NOMO-1 treated with DMSO at 0.1 percent for 48 hours (cell line): ENCODE measurements around the gene TTF2.
A peak's percentile ranks its signal among the peaks of the same experiment; 100 is the strongest.

Source experiments
- DNase-seq: peaks from one replicate; lab custom pipeline; 2025; ENCODE audit not compliant: unreplicated experiment; lab: John Stamatoyannopoulos, UW

Gene TTF2

DNA sequence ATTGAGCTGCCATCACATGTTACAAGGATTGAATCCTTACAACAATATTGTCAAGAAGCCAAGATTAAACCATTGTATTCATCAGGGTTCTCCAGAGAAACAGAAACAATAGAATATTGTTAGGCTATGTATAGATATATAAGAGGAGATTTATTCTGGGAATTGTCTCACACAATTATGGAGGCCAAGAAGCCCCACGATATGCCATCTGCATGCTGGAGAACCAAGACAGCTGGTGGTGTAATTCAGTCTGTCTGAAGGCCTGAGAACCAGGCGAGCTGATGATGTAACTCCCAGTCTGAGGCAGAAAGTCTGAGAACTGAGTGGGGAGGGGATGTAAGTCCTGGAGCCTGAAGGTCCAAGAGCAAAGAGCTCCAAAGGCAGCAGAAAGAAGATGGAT is 14.5 kb upstream of the TTF2 start:
- DNase-seq: no peak

DNA sequence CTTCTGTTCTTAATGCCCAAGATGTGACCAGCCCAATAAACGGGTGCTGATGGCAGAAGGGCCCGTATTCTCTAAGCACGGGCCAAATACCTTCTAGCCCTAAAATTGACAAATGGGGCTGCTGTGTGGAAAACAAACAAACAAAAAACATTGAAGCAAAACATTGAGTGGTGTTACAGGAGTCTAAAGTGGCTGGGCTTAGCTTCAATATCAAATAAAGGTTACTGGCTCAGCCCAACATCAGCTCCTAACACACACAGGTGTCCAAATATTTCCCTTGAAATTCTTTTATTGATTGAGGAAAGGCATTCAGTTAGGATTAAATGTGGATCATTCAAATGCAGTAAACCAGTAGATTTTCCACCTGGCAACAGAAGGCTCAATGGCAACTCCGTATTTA is 13.3 kb upstream of the TTF2 start:
- DNase-seq: no peak

DNA sequence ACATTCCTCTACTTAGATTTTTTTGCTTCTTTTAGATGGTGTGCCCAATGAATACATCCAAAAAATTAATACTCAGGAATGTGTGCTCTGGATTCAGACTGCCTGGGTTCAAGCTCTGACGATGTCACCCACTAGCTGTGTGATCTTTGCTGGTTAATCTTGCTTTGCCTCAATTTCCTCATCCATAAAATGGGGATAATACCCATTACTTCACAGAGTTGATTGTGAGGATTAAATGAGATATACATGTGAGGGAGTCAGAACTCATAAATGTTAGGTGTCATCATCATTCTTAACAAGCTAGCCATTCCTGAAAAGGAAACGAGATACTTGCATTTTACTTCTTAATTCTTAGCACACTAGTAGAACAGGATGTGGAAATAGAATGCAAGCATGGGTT is 12.9 kb upstream of the TTF2 start:
- DNase-seq: no peak

DNA sequence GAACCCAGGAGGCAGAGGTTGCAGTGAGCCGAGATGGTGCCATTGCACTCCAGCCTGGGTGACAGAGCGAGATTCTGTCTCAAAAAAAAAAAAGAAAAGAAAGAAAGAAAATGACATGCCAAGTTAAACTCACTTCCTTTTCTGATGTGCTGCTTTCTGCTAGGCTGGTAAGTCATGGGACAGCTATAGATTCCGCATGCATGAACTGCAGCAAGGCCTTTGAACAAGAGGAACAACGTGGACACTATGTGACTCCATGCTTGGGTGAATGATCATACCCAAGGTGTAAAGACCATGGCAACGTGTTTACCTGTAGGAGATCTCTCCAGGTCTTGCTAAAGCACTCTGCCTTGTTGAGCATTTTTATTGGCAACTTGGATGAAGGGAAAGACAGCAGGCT is 10.3 kb upstream of the TTF2 start:
- no peak for DNase-seq

DNA sequence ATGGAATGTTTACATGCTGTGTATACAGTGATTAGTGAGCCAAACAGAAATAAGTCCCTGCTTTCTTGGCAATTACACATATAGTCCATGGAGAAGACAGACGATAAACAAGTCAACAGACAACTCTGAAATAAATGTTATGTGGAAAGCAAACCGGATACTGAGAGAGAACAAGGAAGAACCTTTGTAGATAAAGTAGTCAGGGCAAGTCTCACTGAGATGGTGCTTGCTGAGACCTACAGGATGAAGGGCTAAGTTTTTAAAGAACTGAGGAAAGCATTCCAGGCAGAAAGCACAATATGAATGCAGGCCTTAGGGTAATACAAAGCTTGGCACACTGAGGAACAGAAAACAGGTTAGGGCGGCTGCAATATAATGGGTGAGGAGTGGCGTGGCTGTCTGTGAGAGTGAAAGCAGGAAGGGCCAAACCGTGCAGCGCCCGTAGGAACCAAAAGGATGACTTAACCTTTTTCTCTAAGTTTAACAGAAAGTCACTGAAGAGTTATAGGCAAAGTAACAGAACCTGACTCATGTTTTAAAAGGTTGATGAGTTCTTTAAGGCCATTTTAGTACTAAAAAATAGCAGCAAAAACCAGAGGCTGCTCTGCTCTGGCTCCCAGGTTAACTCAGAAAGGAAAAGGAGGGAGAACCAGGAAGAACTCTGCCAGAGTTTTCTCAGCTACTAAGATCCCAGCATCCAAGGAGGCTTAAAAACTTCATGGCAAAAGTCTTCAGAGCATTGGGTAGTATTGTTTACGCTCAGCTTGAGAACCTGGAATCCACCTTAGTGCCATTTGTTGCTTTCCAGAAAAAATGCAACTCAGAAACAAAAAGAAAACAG is 8.7 kb upstream of the TTF2 start:
- DNase-seq: peak; percentile 79

DNA sequence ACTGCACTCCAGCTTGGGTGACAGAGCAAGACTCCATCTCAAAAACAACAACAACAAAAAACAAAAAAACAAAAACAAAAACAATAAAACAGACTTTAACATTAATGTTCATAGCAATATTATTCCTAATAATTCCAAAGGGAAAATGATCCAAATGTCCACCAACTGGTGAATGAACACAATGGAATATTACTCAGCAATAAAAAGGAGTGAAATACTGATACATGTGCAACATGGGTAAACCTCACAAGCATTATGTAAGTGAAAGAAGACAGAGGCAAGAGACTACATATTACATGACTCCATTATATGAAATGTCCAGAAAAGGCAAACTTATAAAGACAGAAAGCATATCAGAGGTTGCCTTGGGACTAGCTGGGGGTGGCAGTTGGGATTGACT is 6.1 kb upstream of the TTF2 start:
- no peak for DNase-seq

DNA sequence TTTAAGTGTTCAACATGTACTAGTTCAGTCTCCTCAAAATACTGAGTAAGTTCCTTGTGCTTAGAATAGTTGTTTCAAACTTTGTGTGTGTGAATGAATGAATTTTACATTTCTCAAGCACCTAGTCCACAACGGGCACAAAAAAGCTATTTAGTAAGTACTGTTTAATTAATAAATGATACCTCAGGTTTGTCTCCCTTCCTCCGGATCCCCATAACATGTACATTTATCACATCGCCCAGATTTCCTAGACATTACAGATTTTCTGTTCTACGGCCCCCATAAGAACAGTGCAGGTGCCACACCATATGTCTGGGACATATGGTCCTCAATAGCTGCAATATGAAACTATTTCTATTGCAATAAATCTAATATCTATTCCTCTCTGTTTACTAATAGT is 1.3 kb upstream of the TTF2 start:
- no peak for DNase-seq

DNA sequence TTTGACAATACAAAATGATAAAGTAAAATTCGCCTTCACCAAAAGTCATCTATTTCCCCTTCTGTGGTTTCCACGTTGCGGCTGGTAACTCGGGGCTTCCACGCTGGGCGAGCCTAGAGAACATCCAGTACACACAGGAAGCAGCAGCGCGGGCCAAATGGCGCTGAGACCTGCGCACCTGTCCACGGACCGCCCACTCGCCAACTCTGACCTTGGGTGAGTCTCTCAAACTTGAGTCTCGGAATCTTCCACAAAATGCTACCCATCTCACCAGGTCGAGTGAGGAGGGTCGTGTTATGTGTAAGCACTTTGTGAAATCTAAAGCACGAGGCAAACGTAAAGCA is 820 bp upstream of the TTF2 start:
- peak; percentile 53 for DNase-seq

DNA sequence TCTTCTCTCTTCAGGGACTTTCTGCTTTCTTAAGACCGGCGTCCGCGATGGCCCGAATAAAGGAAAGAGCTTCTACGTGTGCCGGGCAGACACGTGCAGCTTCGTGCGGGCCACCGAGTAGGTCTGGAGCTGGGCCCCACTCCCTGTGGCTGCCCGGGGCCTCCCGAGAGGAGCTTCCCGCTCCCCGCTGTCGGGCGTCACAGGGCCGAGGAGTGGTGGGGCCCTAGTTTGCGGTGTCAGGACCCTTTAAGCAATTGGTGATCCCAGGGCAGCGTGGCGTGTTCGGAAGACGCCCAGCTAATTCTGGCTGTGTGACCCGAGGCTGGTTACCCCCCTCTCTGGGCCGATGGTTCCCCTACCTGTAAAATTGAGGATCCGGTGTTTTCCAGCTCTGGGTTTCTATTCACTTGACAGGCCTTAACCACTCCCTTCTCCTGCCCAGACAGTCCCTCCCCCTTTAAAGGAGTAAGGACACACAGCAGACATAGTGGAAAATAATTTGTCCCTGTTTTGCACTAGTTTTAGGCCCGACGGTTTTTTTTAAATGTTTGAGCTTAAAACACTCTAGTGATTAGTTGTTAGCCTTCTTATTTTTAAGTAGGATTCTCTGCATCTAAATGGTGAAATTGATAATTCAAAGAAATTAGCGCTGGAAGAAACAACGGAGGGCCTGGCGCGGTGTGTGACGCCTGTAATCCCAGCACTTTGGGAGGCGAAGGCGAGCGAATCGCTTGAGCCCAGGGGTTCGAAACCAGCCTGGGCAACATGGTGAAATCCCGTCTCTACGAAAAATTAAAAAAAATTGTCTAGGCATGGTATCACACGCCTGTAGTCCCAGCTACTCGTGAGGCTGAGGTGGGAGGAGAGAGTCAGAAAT is 553 bp downstream of the TTF2 start:
- DNase-seq: peak; percentile 33

DNA sequence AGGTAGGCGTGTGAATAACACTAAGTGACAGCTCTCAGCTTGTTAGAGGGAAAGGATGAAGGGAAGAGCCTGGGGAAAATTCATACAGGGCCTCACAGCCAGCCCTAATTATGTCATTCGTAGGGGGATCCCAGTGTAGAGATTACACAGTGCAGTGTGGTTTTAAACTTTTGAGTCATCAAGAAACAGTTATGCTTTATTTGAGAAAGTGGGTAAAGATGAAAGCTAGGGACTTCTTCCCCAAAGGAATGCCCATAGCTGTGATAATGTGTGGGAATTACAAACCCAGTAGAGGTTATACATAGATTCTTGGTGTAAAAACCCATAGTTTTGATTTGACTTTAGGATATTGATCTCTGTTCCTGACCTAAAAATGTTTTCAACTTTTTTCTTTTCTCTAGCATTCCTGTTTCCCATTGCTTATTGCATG is 1.9 kb downstream of the TTF2 start:
- DNase-seq: peak; percentile 10

DNA sequence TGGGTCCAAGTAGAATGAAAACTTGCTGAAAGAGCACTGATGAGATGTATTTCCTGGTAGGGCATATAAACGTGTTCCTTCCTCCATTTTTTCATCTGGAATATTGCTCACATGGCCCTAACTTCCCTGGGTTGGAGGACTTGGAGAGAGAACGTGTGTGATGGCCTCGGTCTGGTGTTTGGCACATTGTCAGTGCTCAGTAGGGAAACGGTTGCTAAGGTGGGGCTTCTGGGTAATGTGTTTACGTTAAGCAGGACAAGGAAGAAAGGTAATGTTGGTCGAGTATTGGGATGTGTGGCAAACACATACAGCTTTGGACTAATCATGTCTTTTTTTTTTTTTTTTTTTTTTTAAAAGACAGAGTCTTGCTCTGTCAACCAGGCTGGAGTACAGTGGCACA is 6.2 kb downstream of the TTF2 start:
- DNase-seq: no peak

DNA sequence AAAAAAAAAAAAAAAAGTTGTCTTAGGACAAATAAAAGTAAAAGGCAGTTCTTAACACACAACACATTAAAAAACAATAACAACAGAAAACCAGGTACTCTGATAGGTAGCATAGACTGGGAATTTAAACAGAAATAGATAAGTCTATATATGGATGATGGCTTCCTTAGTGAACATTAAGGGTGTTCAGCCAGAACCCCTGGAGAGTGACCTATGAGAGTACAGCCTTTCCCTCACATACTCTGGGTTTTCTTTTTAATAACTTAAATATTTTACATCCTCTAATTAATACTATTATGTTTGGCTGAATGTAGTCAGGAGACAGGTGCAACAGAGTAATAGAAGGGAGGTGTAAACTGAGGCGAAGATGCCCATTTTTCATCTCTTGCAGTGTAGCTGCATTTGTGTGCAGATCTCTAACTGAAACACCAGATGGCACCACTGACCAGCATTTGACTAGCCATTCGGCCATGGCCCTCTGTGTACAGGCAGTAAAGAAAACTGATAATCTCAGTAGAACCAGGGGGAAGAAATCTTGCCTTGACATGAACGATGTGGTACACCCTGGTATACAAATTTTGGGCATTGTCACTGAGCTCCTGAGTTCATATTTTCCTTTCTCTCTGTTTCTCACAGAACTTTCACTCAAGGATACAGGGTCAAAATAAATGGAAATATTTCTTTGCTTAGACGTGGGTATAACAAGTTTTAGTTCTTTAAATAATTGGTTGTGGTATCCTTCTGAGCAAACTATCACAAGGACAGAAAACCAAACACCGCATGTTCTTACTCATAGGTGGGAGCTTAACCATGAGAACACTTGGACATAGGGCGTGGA is 7.6 kb downstream of the TTF2 start:
- DNase-seq: peak; percentile 47

DNA sequence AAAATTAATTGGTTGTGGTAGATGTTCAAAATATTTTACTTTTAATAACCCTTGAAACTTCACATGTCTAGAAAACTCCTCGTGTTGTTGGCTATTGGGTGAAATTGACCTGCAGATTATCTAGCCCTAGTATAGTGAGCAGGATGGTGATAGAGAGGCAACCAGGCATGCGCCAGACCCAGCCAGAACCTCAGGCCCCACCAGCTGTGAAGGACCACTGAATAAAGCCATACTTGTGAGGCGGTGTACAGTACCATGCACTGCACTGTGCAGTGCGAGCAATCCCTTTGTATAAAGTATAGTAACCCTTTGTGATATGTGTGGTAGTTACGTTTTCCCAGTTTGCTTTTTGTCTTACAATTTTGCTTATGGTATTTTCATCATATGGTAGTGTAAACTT is 8.5 kb downstream of the TTF2 start:
- no peak for DNase-seq

DNA sequence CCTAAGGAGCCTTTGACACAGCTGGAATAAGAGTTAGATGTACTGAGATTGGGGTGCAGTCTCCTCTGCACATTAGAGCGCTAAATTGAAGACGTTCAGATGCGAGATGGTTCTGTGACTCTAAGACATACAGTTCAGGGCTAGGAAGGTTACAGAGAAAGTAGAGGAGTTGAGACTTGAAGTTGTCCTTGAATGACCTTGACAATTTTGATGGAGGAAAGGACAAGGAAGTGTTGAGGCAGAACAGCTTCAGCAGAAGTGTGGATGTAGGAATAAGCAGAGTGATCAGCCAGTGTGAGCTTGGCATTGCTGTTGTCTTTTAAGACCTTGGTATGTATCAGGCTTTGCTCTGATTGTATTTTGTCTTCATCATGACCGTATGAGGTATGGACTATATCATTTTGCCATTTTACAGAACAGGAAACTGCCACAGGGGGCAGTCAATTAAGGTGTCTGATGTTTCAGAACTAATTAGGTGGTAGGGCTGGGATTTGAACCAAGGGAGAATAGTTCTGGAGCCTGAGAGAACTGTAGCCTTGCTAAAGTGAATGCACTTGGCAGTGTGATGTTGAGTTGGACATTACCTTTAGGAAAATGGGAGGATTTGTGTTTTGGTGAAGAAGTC is 9.2 kb downstream of the TTF2 start:
- no peak for DNase-seq

DNA sequence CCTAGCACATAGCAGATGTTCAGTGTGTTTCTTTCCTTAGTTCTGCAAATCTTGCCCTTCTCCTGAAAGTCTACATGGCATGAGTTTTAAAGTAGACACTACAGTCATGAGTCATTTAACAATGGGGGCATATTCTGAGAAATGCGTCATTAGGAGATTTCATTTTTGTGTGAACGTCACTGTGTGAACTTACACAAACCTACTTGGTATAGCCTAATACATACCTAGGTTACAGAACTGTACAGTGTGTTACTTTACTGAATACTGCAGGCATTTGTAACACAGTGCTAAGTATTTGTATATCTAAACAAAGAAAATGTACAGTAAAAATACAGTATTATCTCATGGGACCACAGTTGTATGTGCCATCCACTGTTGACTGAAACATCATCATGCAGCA is 10.0 kb downstream of the TTF2 start:
- DNase-seq: no peak

DNA sequence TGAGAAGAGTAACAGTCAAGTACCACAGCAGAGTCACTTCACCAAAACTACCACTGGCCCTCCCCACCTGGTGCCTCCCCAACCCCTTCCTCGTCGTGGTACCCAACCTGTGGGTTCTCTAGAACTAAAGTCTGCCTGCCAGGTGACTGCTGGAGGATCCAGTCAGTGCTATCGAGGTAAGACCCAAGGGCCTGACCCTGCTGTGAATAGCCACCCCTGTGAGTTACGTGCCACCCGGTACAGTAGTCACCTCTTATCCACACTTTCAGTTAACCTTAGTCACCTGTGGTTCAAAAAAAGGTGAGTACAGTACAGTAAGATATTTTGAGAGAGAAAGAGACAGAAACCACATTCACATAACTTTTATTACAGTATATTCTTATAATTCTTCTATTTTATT is 16.5 kb downstream of the TTF2 start:
- no peak for DNase-seq

DNA sequence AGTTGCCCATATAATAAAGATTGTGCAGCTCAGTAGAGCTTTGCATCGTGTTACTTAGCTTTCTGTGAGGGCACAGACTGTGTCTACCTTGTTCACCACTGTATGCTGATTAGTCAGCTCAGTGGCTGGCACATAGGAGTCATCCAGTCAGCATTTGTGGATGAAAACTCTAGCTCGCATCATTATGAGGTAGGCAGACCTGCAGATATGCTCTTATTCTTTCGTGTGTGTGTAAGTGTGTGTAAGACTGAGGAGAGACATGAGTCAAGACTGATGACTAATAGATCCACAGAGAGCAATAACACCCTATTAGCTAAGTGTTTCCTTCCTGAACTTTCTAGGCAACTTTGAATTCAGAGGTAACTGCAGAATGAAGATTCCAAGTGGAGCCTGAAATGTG is 17.1 kb downstream of the TTF2 start:
- DNase-seq: no peak

DNA sequence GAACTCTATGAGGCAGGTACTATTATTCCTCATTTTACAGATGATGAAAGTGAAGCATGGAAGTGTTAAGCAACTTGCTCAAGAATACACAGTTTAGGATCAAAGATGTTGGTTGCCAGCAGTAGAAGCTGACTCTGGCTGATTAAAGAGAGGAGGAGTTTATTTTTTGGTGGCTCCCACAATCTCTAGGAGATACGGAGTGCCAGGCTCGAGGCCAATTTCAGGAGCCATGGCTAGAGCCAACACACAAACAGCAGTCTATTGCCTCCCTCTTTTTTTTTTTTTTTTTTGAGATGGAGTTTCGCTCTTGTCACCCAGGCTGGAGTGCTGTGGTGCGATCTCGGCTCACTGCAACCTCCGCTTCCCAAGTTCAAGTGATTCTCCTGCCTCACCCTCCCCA is 19.6 kb downstream of the TTF2 start:
- no peak for DNase-seq

DNA sequence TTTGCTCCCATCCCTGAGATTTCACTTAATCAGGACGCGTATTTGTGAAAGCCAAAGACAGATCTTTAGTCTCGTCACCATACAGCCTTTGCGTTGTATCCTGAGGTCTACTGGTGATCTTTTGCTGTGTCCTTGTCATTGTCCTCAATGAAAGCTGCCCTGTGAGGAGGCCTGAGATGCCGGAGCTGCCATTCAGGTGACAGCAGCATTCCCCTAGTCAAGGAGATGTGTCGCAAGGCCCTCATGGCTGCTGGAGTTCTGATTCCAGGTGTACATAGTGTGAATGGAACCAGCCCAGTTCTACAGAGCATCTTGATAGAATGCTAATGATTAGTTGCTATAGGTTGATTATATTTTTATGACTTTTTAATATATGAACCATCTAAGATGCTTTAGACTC is 24.1 kb downstream of the TTF2 start:
- no peak for DNase-seq

DNA sequence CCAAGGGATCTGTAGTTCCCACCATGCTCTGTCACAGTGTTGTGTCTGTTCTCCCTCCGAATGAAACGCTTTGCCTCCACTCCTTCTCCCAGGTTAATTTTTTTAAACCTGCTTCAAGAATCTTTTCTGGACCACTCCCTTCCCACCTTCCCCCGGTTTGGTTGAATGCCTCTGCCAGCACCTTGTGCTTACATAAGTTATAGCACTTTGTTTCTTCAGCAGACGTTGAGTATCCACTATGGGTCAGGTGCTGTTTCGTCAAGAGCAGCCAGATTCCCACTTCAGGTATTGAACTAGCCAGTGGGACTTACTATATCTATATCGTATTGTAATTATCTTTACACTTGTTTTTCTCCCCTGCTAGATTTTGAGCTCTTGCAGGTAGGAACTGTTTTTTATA is 27.6 kb downstream of the TTF2 start:
- no peak for DNase-seq

DNA sequence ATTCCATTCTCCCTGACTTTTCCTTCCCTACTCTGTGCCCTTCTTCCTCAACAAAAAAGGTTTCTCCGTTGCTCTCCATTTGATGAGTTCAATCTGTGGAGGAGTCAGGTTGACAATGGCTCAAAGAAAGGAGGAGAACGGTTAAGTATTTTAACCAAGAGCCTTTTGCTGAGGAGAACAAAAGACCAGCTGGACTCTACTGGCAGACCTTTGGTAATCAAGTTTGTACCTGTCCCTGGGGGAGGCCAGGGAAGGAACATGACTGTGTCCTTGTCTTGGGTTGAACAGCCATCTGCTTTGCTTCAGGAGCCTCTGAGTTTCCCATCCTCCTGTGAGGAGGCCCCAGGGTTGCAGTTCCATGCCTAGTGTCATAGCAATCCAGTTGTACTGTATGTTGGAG is 29.9 kb downstream of the TTF2 start:
- DNase-seq: no peak
